ENCODE measurements around the gene RASGRF1. TPM values are rescaled to one million over a fixed set of nuclear protein-coding genes. Genes with fewer than 3 reads are reported as not detected.

The RASGRF1 gene
- total RNA-seq, 4 donors from 2014 or later: 0.13 to 0.23 TPM; not detected in 2

DNA sequence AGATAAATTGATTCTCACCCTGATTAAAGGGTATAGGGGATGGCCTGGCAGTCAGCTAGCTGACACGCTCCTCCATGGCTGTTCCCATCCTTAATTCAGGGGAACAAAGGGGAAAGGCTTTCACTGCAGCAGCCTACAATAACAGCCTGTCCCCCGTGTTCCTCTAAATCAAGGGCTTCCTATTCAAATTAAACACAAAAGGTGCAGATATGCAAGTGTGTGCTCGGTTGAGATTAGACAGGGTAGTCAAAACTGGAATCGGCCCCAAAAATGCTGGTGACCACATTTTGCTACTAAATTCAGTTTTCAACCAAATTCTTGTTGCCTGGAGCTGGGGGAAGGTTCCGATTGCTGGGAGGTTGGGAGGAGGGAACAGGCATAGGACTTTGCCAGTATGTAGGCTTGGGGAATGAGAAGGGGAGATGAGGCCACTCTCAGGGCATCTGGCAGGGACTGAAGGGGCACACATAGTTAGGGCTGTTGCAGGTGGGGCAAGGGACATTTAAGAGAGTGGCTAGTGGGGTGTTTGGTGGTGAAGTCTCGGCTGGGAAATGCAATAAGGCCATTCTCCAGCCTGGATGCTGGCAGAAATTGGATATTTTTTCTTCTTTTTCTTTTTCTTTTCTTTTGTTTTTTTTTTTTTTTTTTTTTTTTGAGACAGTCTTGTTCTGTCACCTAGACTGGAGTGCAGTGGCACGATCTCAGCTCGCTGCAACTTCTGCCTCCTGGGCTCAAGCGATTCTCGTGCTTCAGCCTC, 112.8 kb downstream of the RASGRF1 start:
- no peak for ATAC-seq
- TF ChIP-seq POLR2A (IDR thresholded peaks at IDR 0.05): no peak
- TF ChIP-seq POLR2AphosphoS5 (IDR thresholded peaks at IDR 0.05): no peak
- TF ChIP-seq, protein P1, sequence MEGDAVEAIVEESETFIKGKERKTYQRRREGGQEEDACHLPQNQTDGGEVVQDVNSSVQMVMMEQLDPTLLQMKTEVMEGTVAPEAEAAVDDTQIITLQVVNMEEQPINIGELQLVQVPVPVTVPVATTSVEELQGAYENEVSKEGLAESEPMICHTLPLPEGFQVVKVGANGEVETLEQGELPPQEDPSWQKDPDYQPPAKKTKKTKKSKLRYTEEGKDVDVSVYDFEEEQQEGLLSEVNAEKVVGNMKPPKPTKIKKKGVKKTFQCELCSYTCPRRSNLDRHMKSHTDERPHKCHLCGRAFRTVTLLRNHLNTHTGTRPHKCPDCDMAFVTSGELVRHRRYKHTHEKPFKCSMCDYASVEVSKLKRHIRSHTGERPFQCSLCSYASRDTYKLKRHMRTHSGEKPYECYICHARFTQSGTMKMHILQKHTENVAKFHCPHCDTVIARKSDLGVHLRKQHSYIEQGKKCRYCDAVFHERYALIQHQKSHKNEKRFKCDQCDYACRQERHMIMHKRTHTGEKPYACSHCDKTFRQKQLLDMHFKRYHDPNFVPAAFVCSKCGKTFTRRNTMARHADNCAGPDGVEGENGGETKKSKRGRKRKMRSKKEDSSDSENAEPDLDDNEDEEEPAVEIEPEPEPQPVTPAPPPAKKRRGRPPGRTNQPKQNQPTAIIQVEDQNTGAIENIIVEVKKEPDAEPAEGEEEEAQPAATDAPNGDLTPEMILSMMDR (IDR thresholded peaks at IDR 0.05): no peak
- TF ChIP-seq EP300 (IDR thresholded peaks at IDR 0.05): no peak
- 86 to 93% methylated on average over 2 to 6 of the region's 10 CpGs for WGBS, 2 donors (ENCODE audit: low coverage in 1 of 2)
- Histone ChIP-seq H3K36me3 (no peaks in the 10 kb centered on the region), H3K9me3 (no peaks in the 10 kb centered on the region), H3K27ac (no peak overlapping the region), H3K4me1 (peaks cover 0 to 6% (median 0%) of the 10 kb centered on the region in 3 donors), H3K27me3 (no peaks in the 10 kb centered on the region), H3K4me3 (no peak overlapping the region)

DNA sequence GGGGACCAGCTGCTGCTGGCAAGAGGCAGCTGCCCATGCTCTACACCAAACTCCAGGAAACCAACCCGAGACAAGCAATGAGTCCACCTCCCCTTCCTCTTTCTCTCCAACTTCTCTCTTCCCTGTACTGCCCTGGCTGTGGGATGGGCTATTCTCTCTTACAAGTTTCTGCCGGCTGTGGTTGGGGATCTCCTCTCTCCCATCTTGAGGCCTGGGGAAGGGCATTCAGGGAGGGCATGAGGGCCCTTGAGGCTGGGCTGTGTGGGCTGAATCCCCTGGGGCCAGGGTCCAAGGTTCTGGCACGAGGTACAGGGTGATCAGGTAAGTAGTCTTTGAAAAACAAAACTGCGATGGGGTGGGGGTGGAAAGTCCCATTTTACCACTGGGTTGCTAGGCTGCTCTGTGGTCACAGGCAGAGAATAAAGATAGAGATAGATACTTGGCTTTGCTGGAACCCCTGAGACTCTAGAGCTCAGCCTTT, 113.4 kb downstream of the RASGRF1 start:
- Histone ChIP-seq H3K4me1 (peaks cover 0 to 6% (median 0%) of the 10 kb centered on the region in 3 donors), H3K36me3 (no peaks in the 10 kb centered on the region), H3K9me3 (no peaks in the 10 kb centered on the region), H3K4me3 (no peak overlapping the region), H3K27me3 (no peaks in the 10 kb centered on the region), H3K27ac (no peak overlapping the region)
- ATAC-seq: no peak
- 40 to 79% methylated on average over 1 to 2 of the region's 4 CpGs for WGBS, 2 donors (ENCODE audit: low coverage in 1 of 2)
- no peak for TF ChIP-seq POLR2A (IDR thresholded peaks at IDR 0.05)
- no peak for TF ChIP-seq POLR2AphosphoS5 (IDR thresholded peaks at IDR 0.05)
- TF ChIP-seq, protein P1 (IDR thresholded peaks at IDR 0.05): no peak
- no peak for TF ChIP-seq EP300 (IDR thresholded peaks at IDR 0.05)

DNA sequence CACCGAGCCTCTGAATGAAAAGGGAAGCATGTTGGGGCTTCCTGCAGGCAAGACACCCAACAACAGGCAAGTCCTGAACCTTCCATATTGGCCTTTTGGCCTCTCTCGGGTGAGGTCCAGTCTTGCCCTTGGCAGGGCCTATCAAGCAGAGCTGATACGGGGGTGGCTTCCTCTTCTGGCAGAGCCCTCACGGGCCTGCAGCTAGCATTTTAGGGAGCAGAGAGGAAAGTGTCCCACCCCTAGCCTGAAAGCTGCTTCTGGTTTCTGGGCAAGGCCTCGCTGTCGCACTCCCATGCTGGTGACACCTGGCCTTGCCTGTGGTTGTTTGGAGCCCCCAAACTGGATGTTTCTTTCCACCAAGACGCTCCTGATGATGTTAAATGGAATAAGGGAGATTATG, 113.9 kb downstream of the RASGRF1 start:
- Histone ChIP-seq H3K9me3 (no peaks in the 10 kb centered on the region), H3K27me3 (no peaks in the 10 kb centered on the region), H3K4me3 (no peak overlapping the region), H3K4me1 (peaks cover 0 to 6% (median 0%) of the 10 kb centered on the region in 3 donors), H3K36me3 (no peaks in the 10 kb centered on the region), H3K27ac (no peak overlapping the region)
- ATAC-seq: peak; percentile 6
- TF ChIP-seq POLR2AphosphoS5 (IDR thresholded peaks at IDR 0.05) (no peak), POLR2A (IDR thresholded peaks at IDR 0.05) (no peak), EP300 (IDR thresholded peaks at IDR 0.05) (no peak)
- TF ChIP-seq, protein P1 (IDR thresholded peaks at IDR 0.05): no peak
- WGBS, 2 donors (ENCODE audit: low coverage in 1 of 2): 80 to 83% methylated on average over 1 to 3 of the region's 7 CpGs

DNA sequence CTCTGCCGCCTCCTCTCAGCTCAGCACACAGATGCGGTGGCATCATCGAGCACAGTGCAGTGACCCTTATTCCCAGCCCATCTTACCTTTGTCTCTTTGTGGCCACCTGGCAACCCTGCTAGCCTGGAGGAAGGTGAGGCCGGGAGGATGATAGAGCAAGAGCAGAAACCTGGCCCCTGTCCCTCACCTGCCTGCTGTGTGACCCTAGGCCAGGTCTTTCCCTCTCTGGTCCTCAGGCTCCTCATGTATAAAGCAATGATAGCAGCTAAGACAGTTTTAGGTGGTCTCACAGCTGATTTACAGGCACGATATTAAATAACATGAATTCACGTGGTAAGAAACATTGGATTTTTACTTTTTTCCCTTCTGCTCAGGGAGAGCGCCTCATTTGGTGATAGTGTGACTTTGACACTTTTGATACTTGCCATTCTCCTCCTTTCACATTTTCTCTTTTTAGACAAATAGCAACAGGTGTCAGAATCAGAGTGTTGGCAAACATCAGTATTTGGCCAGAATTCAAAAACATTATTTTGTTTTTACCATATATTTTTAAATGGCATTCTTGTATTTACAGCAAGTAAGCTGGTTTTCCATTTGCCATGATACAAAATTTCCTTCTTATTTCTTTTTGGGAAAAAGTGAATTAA, 116.2 kb downstream of the RASGRF1 start:
- peaks cover 0 to 24% (median 0%) of the 10 kb centered on the region in 3 donors for H3K4me1 ChIP-seq
- no peaks in the 10 kb centered on the region for H3K9me3 ChIP-seq
- H3K36me3 ChIP-seq: no peaks in the 10 kb centered on the region
- no peak overlapping the region for H3K27ac ChIP-seq
- no peak for ATAC-seq
- 89 to 93% methylated on average over 3 to 4 of the region's 7 CpGs for WGBS, 2 donors (ENCODE audit: low coverage in 1 of 2)
- no peak for TF ChIP-seq POLR2AphosphoS5 (IDR thresholded peaks at IDR 0.05)
- no peak for TF ChIP-seq EP300 (IDR thresholded peaks at IDR 0.05)
- no peak for TF ChIP-seq POLR2A (IDR thresholded peaks at IDR 0.05)
- H3K4me3 ChIP-seq: no peak overlapping the region
- H3K27me3 ChIP-seq: no peaks in the 10 kb centered on the region

DNA sequence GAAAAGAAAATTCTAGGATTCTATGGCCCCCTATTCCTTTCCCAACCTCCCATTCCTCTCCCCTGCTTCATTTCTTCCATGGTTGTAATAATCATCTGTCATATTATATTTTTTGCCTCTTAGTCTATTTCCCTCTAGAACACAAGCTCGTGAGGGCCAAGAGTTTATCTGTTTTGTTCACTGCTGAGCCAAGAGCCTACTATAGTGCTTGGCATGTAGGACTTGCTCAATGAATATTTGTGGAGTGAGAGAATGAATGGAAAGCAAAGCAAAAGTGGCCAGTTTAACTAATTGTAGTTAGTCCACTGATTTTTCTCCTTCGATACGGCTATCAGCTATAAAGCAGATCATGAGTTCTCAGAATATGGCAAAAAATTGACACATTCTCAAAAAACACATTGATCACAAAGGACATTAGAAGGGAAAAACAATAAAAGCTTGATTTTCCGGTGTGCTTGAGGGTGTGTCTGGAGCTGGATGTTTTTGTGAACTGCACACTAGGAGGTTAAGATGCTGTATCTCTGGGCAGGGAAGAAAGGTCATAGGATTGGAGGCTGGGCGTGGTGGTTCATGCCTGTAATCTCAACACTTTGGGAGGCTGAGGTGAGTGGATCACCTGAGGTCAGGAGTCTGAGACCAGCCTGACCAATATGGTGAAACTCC, 120.8 kb downstream of the RASGRF1 start:
- Histone ChIP-seq H3K27ac (no peak overlapping the region), H3K4me3 (no peak overlapping the region), H3K36me3 (no peaks in the 10 kb centered on the region), H3K4me1 (peaks cover 0 to 21% (median 0%) of the 10 kb centered on the region in 3 donors), H3K9me3 (no peaks in the 10 kb centered on the region), H3K27me3 (no peaks in the 10 kb centered on the region)
- 63 to 65% methylated on average over 5 of the region's 5 CpGs for WGBS, 2 donors (ENCODE audit: low coverage in 1 of 2)
- no peak for TF ChIP-seq POLR2A (IDR thresholded peaks at IDR 0.05)
- TF ChIP-seq EP300 (IDR thresholded peaks at IDR 0.05): no peak
- TF ChIP-seq, protein P1 (IDR thresholded peaks at IDR 0.05): no peak
- TF ChIP-seq POLR2AphosphoS5 (IDR thresholded peaks at IDR 0.05): no peak
- no peak for ATAC-seq
